Measurements from ENCODE around the gene HK1.

HK1 gene

GRCh38 chr10:69419744-69420126 is 141.4 kb downstream of the HK1 start:
- TF ChIP-seq, protein P1, sequence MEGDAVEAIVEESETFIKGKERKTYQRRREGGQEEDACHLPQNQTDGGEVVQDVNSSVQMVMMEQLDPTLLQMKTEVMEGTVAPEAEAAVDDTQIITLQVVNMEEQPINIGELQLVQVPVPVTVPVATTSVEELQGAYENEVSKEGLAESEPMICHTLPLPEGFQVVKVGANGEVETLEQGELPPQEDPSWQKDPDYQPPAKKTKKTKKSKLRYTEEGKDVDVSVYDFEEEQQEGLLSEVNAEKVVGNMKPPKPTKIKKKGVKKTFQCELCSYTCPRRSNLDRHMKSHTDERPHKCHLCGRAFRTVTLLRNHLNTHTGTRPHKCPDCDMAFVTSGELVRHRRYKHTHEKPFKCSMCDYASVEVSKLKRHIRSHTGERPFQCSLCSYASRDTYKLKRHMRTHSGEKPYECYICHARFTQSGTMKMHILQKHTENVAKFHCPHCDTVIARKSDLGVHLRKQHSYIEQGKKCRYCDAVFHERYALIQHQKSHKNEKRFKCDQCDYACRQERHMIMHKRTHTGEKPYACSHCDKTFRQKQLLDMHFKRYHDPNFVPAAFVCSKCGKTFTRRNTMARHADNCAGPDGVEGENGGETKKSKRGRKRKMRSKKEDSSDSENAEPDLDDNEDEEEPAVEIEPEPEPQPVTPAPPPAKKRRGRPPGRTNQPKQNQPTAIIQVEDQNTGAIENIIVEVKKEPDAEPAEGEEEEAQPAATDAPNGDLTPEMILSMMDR (IDR thresholded peaks at IDR 0.05; ENCODE audit: control insufficient read depth, extremely low read depth, insufficient read depth) = no peak
- DNase-seq (ENCODE audit: low read depth) = no peak
- H3K4me3 ChIP-seq (ENCODE audit: low read depth, low read length) = no peak overlapping the region

- TF ChIP-seq, protein P1 (IDR thresholded peaks at IDR 0.05; ENCODE audit: control insufficient read depth, extremely low read depth, insufficient read depth) = no peak
- H3K4me3 ChIP-seq (ENCODE audit: low read depth, low read length) = no peak overlapping the region
- DNase-seq (ENCODE audit: low read depth) = no peak
Observed at GRCh38 chr10:69421611-69422308, 143.5 kb downstream of the HK1 start.

- DNase-seq (ENCODE audit: low read depth) = no peak
- H3K4me3 ChIP-seq (ENCODE audit: low read depth, low read length) = no peak overlapping the region
- TF ChIP-seq, protein P1 (IDR thresholded peaks at IDR 0.05; ENCODE audit: control insufficient read depth, extremely low read depth, insufficient read depth) = no peak
Observed at GRCh38 chr10:69422676-69423075, 144.4 kb downstream of the HK1 start.

- TF ChIP-seq, protein P1 (IDR thresholded peaks at IDR 0.05; ENCODE audit: control insufficient read depth, extremely low read depth, insufficient read depth) = no peak
- H3K4me3 ChIP-seq (ENCODE audit: low read depth, low read length) = no peak overlapping the region
- no peak for DNase-seq (ENCODE audit: low read depth)
Observed at GRCh38 chr10:69425041-69425440, 146.7 kb downstream of the HK1 start.

DNA sequence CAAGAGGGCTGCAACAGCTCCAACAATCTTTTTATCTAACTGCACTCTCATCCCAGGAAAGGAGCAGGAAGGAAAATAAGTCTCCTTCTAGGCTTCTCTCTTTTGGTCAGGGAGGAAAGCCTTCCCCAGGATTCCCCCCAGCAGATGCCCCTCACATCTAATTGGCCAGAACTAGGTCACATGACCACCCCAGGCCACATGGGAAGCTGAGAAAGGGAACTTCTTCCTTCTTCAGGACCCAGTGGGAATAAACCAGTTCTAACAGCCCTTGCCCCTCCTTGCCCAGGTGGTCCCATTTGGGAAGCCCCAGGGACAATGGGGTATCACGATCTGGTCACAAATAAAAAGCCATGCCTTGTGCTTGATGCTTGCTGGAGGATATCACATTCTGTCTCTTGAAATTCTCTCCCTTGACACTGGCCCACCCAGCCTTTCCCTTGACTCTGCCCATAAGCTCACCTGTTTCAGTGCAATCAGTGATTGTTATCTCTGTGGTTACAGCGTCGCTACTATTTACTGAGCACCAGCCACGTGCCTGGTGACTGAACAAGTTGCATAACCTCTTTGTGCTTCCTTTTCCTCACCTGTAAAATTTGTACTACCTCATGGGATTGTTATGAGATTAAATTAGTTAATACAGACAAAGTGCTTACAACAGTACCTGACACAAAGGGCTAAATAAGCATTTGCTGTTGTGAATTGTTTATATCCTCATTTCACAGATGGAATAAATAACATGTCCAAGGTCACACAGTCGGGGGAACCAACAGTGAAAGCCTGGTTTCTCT is 147.4 kb downstream of the HK1 start:
- H3K4me3 ChIP-seq (ENCODE audit: low read depth, low read length) = no peak overlapping the region
- peak; percentile 84 for DNase-seq (ENCODE audit: low read depth)
- TF ChIP-seq, protein P1 (IDR thresholded peaks at IDR 0.05; ENCODE audit: control insufficient read depth, extremely low read depth, insufficient read depth) = no peak

- no peak overlapping the region for H3K4me3 ChIP-seq (ENCODE audit: low read depth, low read length)
- TF ChIP-seq, protein P1 (IDR thresholded peaks at IDR 0.05; ENCODE audit: control insufficient read depth, extremely low read depth, insufficient read depth) = no peak
- DNase-seq (ENCODE audit: low read depth) = no peak
Observed at GRCh38 chr10:69426376-69426727, 148.1 kb downstream of the HK1 start.
